Activated gamma-delta T cell treated with anti-CD3 and anti-CD28 coated beads, Interleukin-2, amount 50 U/mL, for 16 hours (primary cell): ENCODE measurements around the gene CCDC146.
"Not testable (repeated sequence)": the region's sequence is repeated elsewhere in the genome, so short reads cannot be mapped to it uniquely, and the experiment has no call there.

Experiments used
- DNase-seq: peaks from one replicate; pipeline ENCODE4 v3.0.0-alpha.2; 2020; ENCODE audit warnings: low read depth

The CCDC146 gene

GRCh38 chr7:77121860-77122681 lies at the start of gene CCDC146:
TSS of gene CCDC146 (plus strand) at chr7:77122615. CDS start at chr7:77167669, 45,054 bp downstream.
- DNase-seq = peak; percentile 91

DNA sequence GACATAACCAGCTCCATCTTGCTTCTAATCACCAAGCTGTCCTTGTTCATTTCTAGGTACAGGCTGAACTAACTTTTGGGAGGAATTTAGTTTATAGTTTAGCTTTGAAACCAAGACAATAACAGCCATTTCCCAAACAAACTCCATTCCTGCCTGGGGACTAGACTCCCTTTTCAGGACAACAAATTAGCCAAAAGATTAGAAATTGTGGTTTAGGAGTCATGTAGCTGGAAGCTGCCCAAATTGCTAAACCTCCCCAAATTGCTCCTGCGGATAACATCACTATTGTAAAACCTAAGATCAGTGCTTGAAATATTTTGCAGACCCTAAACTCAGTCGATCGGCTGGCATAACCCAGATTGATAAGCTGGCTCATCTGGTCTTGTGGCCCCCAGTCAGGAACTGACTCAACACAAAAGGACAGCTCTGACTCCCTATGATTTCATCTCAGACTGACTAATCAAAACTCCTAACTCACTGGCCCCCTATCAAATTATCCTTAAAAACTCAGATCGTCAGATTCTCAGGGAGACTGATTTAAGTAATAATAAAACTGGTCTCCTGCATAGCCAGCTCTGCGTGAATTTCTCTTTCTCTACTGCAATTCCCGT lies 47.5 kb upstream of the CCDC146 start:
- not testable (repeated sequence) for DNase-seq

DNA sequence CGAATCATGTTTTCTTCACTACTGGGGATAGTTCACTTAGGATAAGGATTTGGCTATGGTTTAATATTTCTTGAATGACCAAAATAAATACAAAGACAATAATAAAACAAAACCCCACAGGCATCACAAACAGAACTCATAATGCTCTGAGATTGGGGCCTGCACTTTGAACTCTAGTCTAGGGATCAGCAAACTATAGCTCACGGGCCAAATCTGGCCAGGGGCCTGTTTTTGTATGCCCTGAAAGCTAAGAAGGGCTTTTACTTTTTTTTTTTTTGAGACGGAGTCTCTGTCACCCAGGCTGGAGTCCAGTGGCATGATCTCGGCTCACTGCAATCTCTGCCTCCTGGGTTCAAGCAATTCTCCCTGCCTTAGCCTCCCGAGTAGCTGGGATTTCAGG lies 45.4 kb upstream of the CCDC146 start:
- DNase-seq = not testable (repeated sequence)

DNA sequence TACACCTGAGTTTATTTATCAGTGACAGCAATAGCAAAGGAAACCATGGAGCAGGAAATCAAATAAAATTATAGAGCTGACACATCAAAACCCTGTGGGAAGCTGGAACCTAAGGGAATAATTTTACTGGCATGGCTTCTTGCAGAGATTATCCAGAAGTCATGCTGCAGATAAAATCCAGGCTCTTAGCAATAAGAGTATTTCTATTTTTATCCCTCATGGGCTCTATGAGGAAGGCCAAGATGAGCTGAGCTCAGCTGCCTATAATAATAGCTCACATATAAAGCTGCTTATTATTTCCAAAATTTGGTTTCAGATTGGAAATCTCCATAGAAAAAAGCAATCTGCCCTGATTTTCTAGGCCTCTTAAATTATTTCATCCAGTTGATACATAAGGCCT lies 43.3 kb upstream of the CCDC146 start:
- not testable (repeated sequence) for DNase-seq

- not testable (repeated sequence) for DNase-seq
These were observed 42.8 kb upstream of the CCDC146 start for GRCh38 chr7:77079624-77080023.

DNA sequence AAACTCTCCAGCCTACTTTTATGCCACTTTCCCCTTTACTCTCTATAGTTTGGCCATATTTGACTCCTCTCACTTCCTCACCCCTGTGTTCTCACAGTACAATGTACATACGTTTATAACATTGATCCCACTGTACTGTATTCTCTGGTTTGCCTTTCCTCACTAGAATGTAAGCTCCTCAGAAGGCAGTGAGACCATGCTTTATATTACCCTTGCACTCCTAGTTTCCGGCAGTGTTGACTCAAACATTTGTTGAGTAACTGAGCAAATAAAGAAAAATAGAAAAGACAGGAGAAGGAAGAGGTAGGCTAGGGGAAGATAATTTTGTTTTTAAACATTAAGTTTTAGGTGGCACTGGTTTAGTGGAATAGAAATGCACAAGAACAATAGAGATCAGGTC lies 42.2 kb upstream of the CCDC146 start:
- not testable (repeated sequence) for DNase-seq

- DNase-seq = not testable (repeated sequence)
These were observed 40.2 kb upstream of the CCDC146 start for GRCh38 chr7:77082192-77082591.

- not testable (repeated sequence) for DNase-seq
These were observed 30.1 kb upstream of the CCDC146 start for GRCh38 chr7:77092301-77092700.

- not testable (repeated sequence) for DNase-seq
These were observed 21.9 kb upstream of the CCDC146 start for GRCh38 chr7:77100501-77100900.

GRCh38 chr7:77101187-77101586 lies 21.2 kb upstream of the CCDC146 start:
- DNase-seq = not testable (repeated sequence)

GRCh38 chr7:77102671-77103070 lies 19.7 kb upstream of the CCDC146 start:
- not testable (repeated sequence) for DNase-seq

DNA sequence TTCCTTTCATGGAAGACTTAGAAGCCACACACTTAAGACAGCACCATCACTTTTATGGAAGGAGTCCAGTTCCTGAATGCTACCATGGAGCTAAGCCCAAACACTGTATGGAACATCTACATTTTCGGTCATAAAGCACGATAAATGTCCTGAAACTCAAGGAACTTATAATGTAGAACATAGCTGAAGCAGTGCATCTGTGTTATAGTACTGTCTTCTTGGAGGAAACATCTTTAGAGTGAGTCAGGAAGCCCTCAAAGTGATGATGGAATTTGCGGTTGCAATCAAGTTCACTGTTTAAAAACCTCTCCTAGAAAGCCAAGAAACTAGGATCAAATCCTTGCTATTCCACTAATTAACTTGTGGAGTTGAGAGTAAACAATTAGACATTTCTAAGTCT lies 16.5 kb upstream of the CCDC146 start:
- DNase-seq = not testable (repeated sequence)

GRCh38 chr7:77107659-77108058 lies 14.8 kb upstream of the CCDC146 start:
- not testable (repeated sequence) for DNase-seq

DNA sequence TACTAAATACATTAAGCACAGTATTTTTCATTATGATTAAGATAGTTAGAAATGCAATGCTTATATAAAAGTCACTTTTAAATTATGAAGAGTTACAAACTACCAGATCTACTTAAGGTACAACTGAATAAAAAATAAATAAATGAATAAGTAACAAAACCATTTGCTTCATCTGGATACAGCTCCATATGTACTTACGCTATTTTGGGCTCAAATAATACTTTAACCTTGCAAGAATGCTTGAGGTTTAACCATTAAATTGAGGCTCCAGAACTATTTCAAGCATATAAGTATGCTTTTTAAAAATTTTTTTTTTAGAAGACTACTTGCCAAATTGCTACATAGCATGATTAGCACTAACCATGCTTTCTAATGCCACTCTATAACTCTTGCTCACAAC lies 14.1 kb upstream of the CCDC146 start:
- DNase-seq = not testable (repeated sequence)

DNA sequence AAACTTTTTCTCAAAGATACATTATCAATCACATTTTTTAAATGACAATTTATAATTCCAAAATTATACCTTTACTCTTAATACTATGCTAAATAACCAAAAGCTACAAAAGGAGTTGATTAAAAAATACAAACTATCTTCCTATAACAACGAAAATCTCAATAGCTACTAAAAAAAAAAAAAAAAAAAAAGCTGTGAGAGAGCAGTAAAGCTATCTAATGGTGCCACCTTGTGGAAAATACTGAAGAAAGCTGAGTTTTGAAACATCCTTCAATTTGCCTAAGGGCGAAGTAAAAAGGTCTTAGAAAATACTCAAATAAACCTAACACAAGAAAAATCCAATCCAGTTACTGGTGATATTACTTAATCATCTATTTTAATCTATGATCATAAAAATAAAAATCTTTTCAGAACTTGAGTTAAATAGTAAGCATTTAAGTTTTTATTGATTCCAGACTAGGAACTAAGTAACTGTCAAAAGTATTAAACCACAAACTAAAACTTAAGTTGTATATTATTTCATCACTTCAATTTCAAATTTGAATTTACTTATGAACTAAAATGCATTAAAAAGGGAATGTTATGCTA lies 9.6 kb upstream of the CCDC146 start:
- DNase-seq = not testable (repeated sequence)

DNA sequence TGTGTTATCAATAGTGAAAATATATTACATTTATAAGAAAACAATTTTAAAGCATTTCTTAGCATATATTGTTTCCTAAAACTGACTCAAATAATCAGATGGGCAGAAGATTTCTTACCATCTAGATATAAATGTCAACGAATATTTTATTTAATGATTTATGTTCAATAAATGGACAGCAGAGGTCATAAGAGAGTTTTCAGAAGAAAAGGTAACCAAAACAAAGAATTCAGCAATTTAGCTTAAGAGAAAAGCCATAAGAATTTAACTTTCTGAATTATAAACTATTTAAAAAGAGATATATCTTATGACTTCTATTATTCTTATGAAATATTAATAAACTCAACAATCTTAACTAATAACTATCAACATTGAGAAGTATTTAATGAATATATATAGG lies 3.1 kb downstream of the CCDC146 start:
- DNase-seq = not testable (repeated sequence)

- not testable (repeated sequence) for DNase-seq
These were observed 4.6 kb downstream of the CCDC146 start for GRCh38 chr7:77127009-77127408.

DNA sequence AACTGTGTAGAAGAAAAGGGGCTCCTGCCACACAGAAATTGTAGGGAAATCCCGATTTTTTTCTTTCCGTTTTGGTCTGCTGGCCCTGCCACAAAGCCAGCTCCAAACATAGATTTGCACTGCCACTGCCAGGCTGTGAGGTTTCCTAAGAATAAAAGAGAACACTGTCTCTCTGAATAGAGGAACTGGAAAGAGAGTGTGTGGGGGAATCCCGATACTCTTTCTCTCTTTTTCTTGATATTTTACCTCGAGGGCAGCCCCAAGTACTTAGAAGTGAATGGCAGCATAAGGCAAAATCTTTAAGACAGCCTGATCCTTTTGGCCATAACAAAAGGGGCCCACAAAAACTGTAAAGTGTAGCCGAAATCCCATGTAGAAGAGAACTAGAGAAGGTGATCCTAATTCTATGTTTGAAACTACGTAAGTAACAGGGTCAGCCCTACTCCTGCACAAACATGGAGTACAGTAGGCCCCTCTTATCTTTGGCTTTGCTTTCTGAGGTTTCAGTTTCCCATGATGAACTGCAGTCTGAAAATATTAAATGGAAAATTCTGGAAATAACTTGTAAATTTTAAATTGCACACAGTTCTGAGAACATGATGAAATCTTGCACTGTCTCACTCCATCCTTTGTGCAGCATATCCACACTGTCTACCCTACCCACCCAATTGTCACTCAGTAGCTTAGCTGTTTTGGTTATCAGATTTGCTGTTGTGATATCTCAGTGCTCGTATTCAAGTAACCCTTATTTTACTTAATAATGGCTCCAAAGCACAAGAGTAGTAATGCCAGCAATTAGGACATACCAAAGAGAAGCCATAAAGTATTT lies 6.4 kb downstream of the CCDC146 start:
- not testable (repeated sequence) for DNase-seq

DNA sequence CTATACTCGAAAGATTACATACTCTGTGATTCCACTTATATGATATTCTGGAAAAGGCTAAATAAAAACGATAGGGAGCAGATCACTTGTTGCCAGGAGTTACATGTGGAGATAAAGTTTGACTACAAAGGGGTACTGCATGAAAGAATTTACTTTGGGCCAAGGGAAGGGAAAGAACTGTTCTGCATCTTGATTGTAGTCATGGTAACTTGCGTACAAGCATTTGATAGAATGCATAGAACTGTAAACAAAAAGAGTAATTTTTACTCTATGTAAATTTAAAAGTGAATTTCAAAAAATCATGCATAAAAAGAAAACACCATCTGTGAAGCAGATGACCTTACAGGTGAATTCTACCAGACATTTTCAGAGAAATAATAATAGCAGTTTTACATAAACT lies 9.4 kb downstream of the CCDC146 start:
- not testable (repeated sequence) for DNase-seq

DNA sequence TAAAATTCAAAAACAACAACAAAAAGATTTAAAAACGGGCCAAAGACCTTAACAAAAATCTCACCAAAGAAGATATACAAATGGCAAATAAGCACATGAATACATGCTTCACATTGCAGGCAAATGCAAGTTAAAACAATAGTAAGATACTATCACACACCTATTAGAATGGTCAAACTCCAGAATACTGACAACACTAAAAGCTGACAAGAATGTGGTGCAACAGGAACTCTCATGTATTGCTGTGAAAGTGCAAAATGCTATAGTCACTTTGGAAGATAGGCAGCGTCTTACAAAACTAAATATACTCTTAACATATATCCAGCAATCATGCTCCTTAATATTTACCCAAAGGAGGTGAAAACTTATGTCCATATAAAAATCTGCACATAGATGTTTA lies 16.3 kb downstream of the CCDC146 start:
- not testable (repeated sequence) for DNase-seq

- not testable (repeated sequence) for DNase-seq
These were observed 17.9 kb downstream of the CCDC146 start for GRCh38 chr7:77140291-77140690.

DNA sequence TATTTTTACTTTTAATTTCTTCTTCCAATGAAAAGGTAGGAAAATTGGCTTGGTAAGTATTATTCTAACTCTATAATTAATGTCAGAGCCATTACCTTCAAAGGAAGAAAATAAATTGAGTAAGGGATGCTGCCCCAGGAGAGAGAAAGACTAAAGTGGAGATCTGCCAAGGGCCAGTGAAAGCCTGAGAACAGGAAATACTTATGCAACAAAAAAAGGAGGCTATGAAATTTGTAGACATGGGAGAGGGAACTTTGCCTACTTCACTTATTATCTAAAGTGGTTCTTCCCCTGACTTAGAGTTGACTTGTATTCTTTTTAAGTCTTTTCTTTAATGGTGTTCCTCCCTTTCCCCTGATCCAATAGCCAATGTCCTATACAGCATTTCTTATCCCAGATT lies 29.8 kb downstream of the CCDC146 start:
- not testable (repeated sequence) for DNase-seq
